ENCODE results near the gene SPDYE2.
"Not testable (repeated sequence)": the region's sequence is repeated elsewhere in the genome, so short reads cannot be mapped to it uniquely, and the experiment has no call there.

The SPDYE2 gene

DNA sequence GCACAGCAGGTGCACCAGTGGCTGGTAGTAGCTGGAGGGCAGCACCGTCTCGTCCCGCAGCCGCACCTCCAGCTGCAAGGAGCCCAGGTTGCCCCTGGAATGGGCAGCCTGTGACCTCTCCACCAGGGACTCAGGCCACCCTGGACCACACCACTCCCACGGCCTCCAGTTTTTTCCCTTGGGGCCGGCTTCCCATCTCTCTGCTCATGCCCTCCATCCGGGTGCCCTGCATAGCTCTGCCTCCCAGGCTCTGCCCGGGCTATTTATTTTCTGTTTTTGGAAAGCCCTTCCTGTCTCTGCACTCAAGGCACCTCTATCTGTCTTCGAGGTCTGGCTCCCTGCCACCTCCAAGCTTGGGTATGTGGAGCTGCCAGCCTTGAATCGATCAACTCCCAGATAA is 45.0 kb downstream of the SPDYE2 start:
- H3K27me3 ChIP-seq (ENCODE audit: control insufficient read depth, insufficient read depth, low read length); H3K36me3 ChIP-seq (ENCODE audit: control insufficient read depth, insufficient read depth, low read length); H3K4me1 ChIP-seq (ENCODE audit: control insufficient read depth, insufficient read depth, low read length); H3K9ac ChIP-seq (ENCODE audit: low read length); H3K4me3 ChIP-seq (ENCODE audit: low read length); H3K27ac ChIP-seq (ENCODE audit: low read depth, low read length): not testable (repeated sequence)

DNA sequence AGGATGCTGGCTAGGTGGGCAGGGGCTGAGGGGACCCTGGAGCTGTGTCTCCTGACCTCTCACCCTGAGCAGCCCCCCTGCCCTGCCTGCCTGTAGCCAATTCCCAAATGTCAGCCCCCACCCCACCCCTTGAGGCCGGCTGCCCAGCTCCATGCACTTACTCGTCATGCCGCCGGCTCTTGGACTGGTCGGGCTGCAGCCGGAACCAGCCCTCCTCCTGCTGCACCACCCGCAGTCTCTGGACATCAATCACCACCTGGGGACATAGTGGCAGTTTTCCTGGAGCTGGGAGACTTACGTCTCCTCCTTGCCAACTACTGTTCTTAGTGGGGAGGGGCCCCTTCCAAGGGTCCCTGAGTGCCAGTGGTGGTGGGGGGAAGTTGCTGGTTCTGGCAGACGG is 48.7 kb downstream of the SPDYE2 start:
- not testable (repeated sequence) for H3K27me3 ChIP-seq (ENCODE audit: control insufficient read depth, insufficient read depth, low read length); H3K36me3 ChIP-seq (ENCODE audit: control insufficient read depth, insufficient read depth, low read length); H3K27ac ChIP-seq (ENCODE audit: low read depth, low read length); H3K9ac ChIP-seq (ENCODE audit: low read length); H3K4me1 ChIP-seq (ENCODE audit: control insufficient read depth, insufficient read depth, low read length); H3K4me3 ChIP-seq (ENCODE audit: low read length)

DNA sequence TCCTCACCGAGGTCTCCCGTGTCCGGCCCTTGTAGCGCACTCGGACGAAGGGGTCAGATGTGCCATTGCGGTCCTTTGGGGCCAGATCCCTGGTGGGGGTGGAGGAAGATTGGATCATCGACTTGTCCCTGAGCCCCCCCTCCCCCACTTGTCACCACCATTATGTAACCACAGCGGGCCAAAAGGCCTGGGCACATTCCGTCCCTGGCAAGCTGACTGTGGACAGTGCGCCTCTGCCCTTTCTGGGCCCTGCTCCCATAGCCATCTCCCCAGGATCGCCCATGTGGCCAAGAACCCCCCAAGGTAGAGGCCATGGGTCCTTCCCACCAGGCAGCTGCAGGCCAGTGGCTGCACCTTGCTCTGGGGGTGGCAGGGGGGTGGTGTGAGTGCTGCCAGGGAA is 51.3 kb downstream of the SPDYE2 start:
- H3K4me3 ChIP-seq (ENCODE audit: low read length); H3K9ac ChIP-seq (ENCODE audit: low read length); H3K27me3 ChIP-seq (ENCODE audit: control insufficient read depth, insufficient read depth, low read length); H3K4me1 ChIP-seq (ENCODE audit: control insufficient read depth, insufficient read depth, low read length); H3K27ac ChIP-seq (ENCODE audit: low read depth, low read length); H3K36me3 ChIP-seq (ENCODE audit: control insufficient read depth, insufficient read depth, low read length): not testable (repeated sequence)

DNA sequence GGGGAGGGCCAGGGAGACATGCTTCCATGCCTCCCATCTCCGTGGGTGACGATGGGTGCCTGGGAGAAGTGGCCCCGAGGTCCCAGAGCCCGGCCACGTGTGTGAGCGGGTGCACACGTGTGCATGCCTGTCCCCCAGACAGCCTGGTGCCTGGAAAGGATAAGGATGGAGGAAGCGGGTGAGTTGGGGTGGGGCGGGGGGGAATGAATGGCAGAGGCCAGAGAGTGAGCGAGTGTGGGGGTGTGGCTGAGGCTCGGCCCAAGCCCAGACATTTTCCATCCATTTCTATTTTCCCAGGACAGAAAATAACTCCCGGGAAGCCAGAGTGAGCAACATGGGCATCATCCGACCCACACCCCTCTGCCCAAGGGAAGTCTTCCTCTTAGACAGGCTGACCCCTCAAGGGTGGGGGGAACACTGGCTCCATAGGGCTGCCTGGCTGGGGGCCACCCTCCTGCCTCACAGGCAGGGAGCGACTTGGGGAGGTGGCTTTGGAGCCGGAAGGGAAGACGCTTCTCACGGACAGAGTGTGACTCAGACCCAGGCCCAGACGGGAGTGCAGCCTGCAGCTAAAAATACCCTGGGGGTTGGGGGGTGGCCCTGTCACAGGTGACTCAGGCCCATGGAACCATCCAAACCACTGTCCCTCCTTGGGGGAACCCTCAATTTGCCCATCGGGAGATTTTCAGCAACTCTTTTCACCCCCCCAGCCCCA is 53.6 kb downstream of the SPDYE2 start:
- H3K27ac ChIP-seq (ENCODE audit: low read depth, low read length); H3K4me1 ChIP-seq (ENCODE audit: control insufficient read depth, insufficient read depth, low read length); H3K36me3 ChIP-seq (ENCODE audit: control insufficient read depth, insufficient read depth, low read length); H3K9ac ChIP-seq (ENCODE audit: low read length); H3K27me3 ChIP-seq (ENCODE audit: control insufficient read depth, insufficient read depth, low read length); H3K4me3 ChIP-seq (ENCODE audit: low read length): not testable (repeated sequence)

DNA sequence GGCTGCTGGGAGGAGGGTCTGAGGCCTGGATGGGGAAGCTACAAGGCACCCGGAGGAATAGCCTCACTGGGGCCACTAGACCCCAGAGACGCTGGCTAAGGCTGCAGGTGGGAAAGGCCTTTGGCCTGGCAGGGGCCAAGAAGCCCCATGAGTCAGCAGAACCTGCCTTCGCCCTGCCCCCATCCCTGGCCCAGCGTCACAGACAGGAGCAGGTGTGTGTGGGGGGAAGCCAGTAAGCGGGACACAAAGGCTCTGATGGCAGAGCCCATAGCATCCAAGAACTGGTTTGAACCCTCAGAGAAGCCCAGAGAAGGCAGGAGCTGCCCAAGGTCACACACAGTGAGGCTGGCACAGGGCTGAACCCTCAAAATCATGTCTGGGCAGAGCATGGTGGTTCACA is 55.8 kb downstream of the SPDYE2 start:
- not testable (repeated sequence) for H3K4me1 ChIP-seq (ENCODE audit: control insufficient read depth, insufficient read depth, low read length); H3K27me3 ChIP-seq (ENCODE audit: control insufficient read depth, insufficient read depth, low read length); H3K36me3 ChIP-seq (ENCODE audit: control insufficient read depth, insufficient read depth, low read length); H3K4me3 ChIP-seq (ENCODE audit: low read length); H3K27ac ChIP-seq (ENCODE audit: low read depth, low read length); H3K9ac ChIP-seq (ENCODE audit: low read length)

DNA sequence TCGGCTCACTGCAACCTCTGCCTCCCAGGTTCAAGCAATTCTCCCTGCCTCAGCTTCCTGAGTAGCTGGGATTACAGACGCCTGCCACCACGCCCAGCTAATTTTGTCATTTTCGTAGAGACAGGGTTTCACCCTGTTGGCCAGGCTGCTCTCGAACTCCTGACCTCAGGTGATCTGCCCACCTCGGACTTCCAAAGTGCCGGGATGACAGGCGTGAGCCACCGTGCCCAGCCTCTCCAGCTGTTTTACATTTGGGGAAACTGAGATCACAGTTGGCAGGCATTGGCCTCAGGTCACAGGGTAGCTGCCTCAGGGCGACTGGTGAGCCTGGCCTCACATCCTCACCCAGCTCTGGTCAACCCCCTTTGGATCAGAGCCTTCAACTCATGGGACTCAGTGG is 58.7 kb downstream of the SPDYE2 start:
- H3K4me1 ChIP-seq (ENCODE audit: control insufficient read depth, insufficient read depth, low read length); H3K4me3 ChIP-seq (ENCODE audit: low read length); H3K9ac ChIP-seq (ENCODE audit: low read length); H3K27me3 ChIP-seq (ENCODE audit: control insufficient read depth, insufficient read depth, low read length); H3K36me3 ChIP-seq (ENCODE audit: control insufficient read depth, insufficient read depth, low read length); H3K27ac ChIP-seq (ENCODE audit: low read depth, low read length): not testable (repeated sequence)

DNA sequence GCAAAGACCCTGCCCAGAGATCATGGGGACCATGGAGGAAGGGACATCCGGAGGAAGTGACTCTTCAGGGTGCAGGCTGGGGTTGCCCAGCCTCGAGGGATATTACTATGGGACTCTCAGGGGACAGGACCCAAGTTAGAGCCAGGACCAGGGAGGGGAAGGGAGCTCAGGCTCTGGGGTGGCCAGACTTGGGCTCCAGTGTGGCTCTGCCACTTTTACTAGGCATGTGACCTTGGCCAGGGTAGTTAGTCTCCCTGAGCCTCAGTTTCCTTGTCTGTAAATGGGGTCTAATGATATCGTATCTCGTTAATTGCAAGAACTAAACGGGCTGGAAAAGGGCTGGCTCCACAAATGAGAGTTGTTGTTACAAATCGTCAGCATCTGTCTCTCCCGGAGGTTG is 59.4 kb downstream of the SPDYE2 start:
- not testable (repeated sequence) for H3K27me3 ChIP-seq (ENCODE audit: control insufficient read depth, insufficient read depth, low read length); H3K36me3 ChIP-seq (ENCODE audit: control insufficient read depth, insufficient read depth, low read length); H3K27ac ChIP-seq (ENCODE audit: low read depth, low read length); H3K9ac ChIP-seq (ENCODE audit: low read length); H3K4me3 ChIP-seq (ENCODE audit: low read length); H3K4me1 ChIP-seq (ENCODE audit: control insufficient read depth, insufficient read depth, low read length)

DNA sequence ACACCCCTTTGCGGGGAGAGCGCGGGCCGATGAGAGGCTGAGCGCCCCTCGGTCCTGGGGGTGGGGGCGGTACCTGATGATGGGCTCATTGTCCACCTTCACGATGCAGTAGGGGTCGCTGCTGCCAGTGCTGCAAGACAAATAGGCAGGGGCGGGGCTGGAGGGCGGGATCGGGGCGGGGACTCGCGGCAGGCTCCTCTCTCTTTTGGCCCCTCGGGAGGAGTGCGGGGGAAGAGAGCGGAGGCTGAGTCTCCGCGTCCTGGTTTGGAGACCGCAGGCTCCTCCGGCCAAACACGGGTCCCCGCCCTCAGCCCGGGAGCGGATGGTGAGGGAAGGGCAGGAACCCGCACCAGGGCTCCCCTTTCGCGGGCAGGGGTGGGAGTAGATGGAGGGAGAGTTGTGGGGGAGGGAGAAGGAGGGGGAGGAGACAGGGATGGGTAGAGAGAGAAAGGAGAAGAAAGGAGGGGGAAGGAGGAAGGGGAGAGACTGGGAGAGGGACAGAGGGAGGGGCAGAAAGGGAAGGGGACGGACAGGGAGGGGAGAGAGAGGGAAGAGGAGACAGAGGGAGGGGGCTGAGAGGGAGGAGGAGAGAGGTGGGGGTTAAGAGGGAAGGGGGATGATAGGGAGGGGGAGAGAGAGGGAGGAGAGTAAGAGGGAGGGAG is 60.1 kb downstream of the SPDYE2 start:
- H3K36me3 ChIP-seq (ENCODE audit: control insufficient read depth, insufficient read depth, low read length); H3K4me1 ChIP-seq (ENCODE audit: control insufficient read depth, insufficient read depth, low read length); H3K27ac ChIP-seq (ENCODE audit: low read depth, low read length); H3K27me3 ChIP-seq (ENCODE audit: control insufficient read depth, insufficient read depth, low read length); H3K9ac ChIP-seq (ENCODE audit: low read length); H3K4me3 ChIP-seq (ENCODE audit: low read length): not testable (repeated sequence)

DNA sequence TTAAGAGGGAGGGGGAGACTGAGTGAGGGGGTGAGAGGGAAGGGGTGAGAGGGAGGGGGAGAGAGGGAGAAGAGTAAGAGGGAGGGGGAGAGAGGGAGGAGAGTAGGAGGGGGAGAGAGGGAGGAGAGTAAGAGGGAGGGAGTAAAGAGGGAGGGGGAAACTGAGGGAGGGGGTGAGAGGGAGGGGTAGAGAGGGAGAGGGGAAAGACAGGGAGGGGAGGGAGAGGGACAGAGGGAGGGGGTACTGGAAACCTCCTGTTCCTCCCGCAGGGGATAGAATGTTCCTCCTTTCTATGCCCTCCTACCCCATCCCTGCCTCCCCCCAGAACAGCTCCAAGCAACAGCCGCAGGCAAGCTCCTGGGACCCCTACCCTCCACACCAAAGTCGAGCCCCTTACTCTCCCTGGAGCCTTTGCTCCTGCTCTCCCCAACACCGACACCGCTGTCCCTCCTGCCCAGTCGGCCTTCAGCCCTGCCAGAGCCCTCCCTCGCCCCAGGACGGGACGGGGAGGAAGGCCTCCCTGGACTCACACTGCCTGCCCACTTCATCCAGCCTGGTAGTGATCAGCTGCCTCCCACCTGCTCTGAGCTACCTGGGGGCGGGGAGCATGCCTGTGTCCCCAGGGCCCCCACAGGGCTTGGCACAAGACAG is 60.8 kb downstream of the SPDYE2 start:
- not testable (repeated sequence) for H3K36me3 ChIP-seq (ENCODE audit: control insufficient read depth, insufficient read depth, low read length); H3K9ac ChIP-seq (ENCODE audit: low read length); H3K4me1 ChIP-seq (ENCODE audit: control insufficient read depth, insufficient read depth, low read length); H3K27me3 ChIP-seq (ENCODE audit: control insufficient read depth, insufficient read depth, low read length)
- Histone ChIP-seq H3K27ac (ENCODE audit: low read depth, low read length) (peak overlapping the region; percentile 69), H3K4me3 (ENCODE audit: low read length) (peak overlapping the region; percentile 47)

Data from rectal smooth muscle tissue (tissue), 1 donor.